ENCODE results near the gene BRD4. TPM values are rescaled to one million over a fixed set of nuclear protein-coding genes. Genes with fewer than 3 reads are reported as not detected.

BRD4 gene
- total RNA-seq, 1 experiment from 2014 or later: 144 TPM

- no peak overlapping the region for H3K56ac ChIP-seq (ENCODE audit: insufficient read length, low read depth, low read length)
- no peak overlapping the region for H4K8ac ChIP-seq (replicated peaks; ENCODE audit: insufficient read length, low read depth, low read length)
- no peak overlapping the region for H3K4me3 Mint-ChIP-seq
- H2BK12ac ChIP-seq (ENCODE audit: insufficient read length, low read depth, low read length): no peak overlapping the region
- H2BK5ac ChIP-seq (ENCODE audit: insufficient read length, low read length): no peak overlapping the region
- no peaks in the 10 kb centered on the region for H3K27me3 Mint-ChIP-seq (ENCODE audit: low read depth)
- H3K18ac ChIP-seq (ENCODE audit: insufficient read length, low read depth, low read length): no peak overlapping the region
- H3K4ac ChIP-seq (ENCODE audit: low read depth, low read length): no peak overlapping the region
- no peaks in the 10 kb centered on the region for H3K23me2 ChIP-seq (ENCODE audit: insufficient read length, low read depth, low read length, poor library complexity, severe bottlenecking)
- H3K27ac ChIP-seq (ENCODE audit: insufficient read length, low read depth, low read length): no peak overlapping the region
- no CpG with 5 or more reads among the region's 27 CpGs for WGBS (ENCODE audit: extremely low coverage, insufficient read length, low lambda C conversion rate)
- H3K36me3 Mint-ChIP-seq (ENCODE audit: insufficient read depth in 1 of 3, low read depth in 3 of 3): peaks cover 43 to 64% (median 48%) of the 10 kb centered on the region in 3 experiments; a peak in 6 of 7 replicates
- H2AFZ ChIP-seq (ENCODE audit: low read length): no peak overlapping the region
- H4K20me1 ChIP-seq (ENCODE audit: control insufficient read depth, insufficient read depth, insufficient read length): no peaks in the 10 kb centered on the region
- no peak overlapping the region for H3K23ac ChIP-seq (ENCODE audit: insufficient read length, low read depth, low read length)
- H2BK120ac ChIP-seq (ENCODE audit: low read depth, low read length, poor library complexity, severe bottlenecking): no peak overlapping the region
- no peaks in the 10 kb centered on the region for H3K79me1 ChIP-seq (ENCODE audit: insufficient read depth, low read depth, low read length, poor library complexity, severe bottlenecking)
- H3K27ac Mint-ChIP-seq: peak overlapping the region in 1 of 3 experiments; percentile 55; a peak in 1 of 7 replicates
- H3K9ac ChIP-seq (ENCODE audit: extremely low read depth, insufficient read length, low read length): no peak overlapping the region
- no peak for DNase-seq
- no peak overlapping the region for H4K5ac ChIP-seq (ENCODE audit: insufficient read length, low read depth, low read length)
- no peaks in the 10 kb centered on the region; a peak in 1 of 5 replicates for H3K9me3 Mint-ChIP-seq
- H3T11ph ChIP-seq (ENCODE audit: low read length): no peak overlapping the region
- H2AK5ac ChIP-seq (ENCODE audit: insufficient read length, low read length): no peak overlapping the region
- no peaks in the 10 kb centered on the region for H3K79me2 ChIP-seq (ENCODE audit: insufficient read depth, low read length)
- H3K27me3 ChIP-seq (ENCODE audit: insufficient read depth, low read length): no peaks in the 10 kb centered on the region
- no peak for TF ChIP-seq CTCF (conservative IDR thresholded peaks at IDR 0.05)
- H3K4me1 ChIP-seq (ENCODE audit: insufficient read depth, low read length): no peaks in the 10 kb centered on the region
- no peaks in the 10 kb centered on the region for H3K9me3 ChIP-seq (ENCODE audit: control insufficient read depth, low read depth, low read length)
- no peak overlapping the region for H2BK20ac ChIP-seq (ENCODE audit: low read depth, low read length, poor library complexity, severe bottlenecking)
- no peak overlapping the region for H3K14ac ChIP-seq (ENCODE audit: insufficient read depth, low read length)
- H2BK15ac ChIP-seq (ENCODE audit: low read depth, low read length): no peak overlapping the region
- H4K91ac ChIP-seq (ENCODE audit: insufficient read length, low read depth, low read length): no peak overlapping the region
- H3K4me1 Mint-ChIP-seq: no peaks in the 10 kb centered on the region
- H3K4me2 ChIP-seq (ENCODE audit: insufficient read depth, insufficient read length, low read length): no peak overlapping the region
Observed at GRCh38 chr19:15354566-15355296, 22.4 kb upstream of the BRD4 start.
